Transverse colon (tissue), 4 donors: Measurements from ENCODE around the gene ARID3B. TPM values are rescaled to one million over a fixed set of nuclear protein-coding genes. Genes with fewer than 3 reads are reported as not detected.

ENCODE experiments used
- DNase-seq: peaks from one replicate; pipeline ENCODE4 v3.0.0-alpha.2; 2019
- H3K27ac ChIP-seq, 4 donors: fragments of 200-600 bp; sonication (generic); 2 replicates each; pipeline ENCODE4 v1.5.1; 2016 to 2018; ENCODE audit warnings: inconsistent platforms in 4 of 4
- H3K27me3 ChIP-seq: fragments of 200-600 bp; sonication (generic); 2 replicates; pipeline ENCODE4 v1.5.1; 2017; ENCODE audit warnings: inconsistent platforms
- H3K36me3 ChIP-seq, 4 donors: fragments of 200-600 bp; sonication (generic); 2 replicates each; pipeline ENCODE4 v1.5.1; 2017 to 2019; ENCODE audit warnings: inconsistent platforms in 4 of 4
- H3K4me1 ChIP-seq, 4 donors: fragments of 200-600 bp; sonication (generic); 2 replicates each; pipeline ENCODE4 v1.5.1; 2017 to 2020; ENCODE audit warnings: inconsistent platforms in 4 of 4
- H3K4me3 ChIP-seq, 4 donors: fragments of 200-600 bp; sonication (generic); 1 replicate in 1 of 4; 2 replicates in 3 of 4; pipeline versions ENCODE4 v1.5.1 to v1.6.1; 2017 to 2019; ENCODE audit warnings: inconsistent platforms in 4 of 4
- H3K9me3 ChIP-seq, 2 donors: fragments of 200-600 bp; sonication (generic); 2 replicates each; pipeline ENCODE4 v1.5.1; 2017 to 2019; ENCODE audit warnings: inconsistent platforms in 2 of 2
- CTCF ChIP-seq, 5 experiments: fragments of 200-600 bp in 3 of 5; fragments of 450-650 bp in 2 of 5; sonication (generic) in 3 of 5; IDR thresholded peaks; 1 replicate in 2 of 5; 2 replicates in 3 of 5; pipeline ENCODE4 v1.5.1; 2016 to 2017; ENCODE audit warnings: antibody characterized with exemption in 5 of 5, inconsistent platforms in 3 of 5, mild to moderate bottlenecking in 2 of 5, moderate library complexity in 1 of 5
- EP300 ChIP-seq: sonication (generic); formaldehyde crosslinking; IDR thresholded peaks from one replicate; pipeline ENCODE4 v1.6.1; 2017; ENCODE audit warnings: antibody characterized with exemption, low read depth
- POLR2A ChIP-seq: fragments of 450-650 bp; IDR thresholded peaks from one replicate; pipeline ENCODE4 v1.6.1; 2016; ENCODE audit warnings: antibody characterized with exemption, mild to moderate bottlenecking, moderate library complexity
- POLR2AphosphoS5 ChIP-seq, 3 donors: sonication (generic); formaldehyde crosslinking; IDR thresholded peaks; one replicate each; pipeline ENCODE4 v1.6.1; 2016; ENCODE audit warnings: antibody characterized with exemption in 3 of 3
- WGBS, 2 donors: methylation state at CpG; one replicate each; pipeline ENCODE4 v1.1.5; 2018; ENCODE audit warnings: low coverage in 1 of 2; 5-methylcytosine and 5-hydroxymethylcytosine counted together
- in situ Hi-C, 4 donors: fragments of 200-750 bp; cut with MboI; loops; one replicate each; pipeline versions ENCODE4 v1.15.0 to v1.15.1; 2017; ENCODE audit warnings: low sequenced_read_pairs in 3 of 4, low pct_ligation_motif_present in 1 of 4, low pct_unique_long_range_greater_than_20kb in 1 of 4
- intact Hi-C: fragments of 100-400 bp; cut with DNase I; formaldehyde crosslinking; loops from one replicate; pipeline ENCODE4 v1.15.1; 2023; ENCODE audit warnings: low total_unique reads
- total RNA-seq, 4 donors: library from RNA; depleted of rRNA; stranded (reverse); fragments of >200 nt; gene quantifications; one replicate each; pipeline ENCODE4 v1.1.0, GENCODE V29; 2016

Gene ARID3B
- total RNA-seq, 4 donors from 2014 or later = 9.6 to 25.8 (median 12.5) TPM

GRCh38 chr15:74551714-74552113 lies 10.7 kb downstream of the ARID3B start:
- in situ Hi-C loops (no loop called here), intact Hi-C loops (no loop called here)
- peaks cover 0 to 12% (median 4%) of the 10 kb centered on the region in 4 donors for H3K36me3 ChIP-seq
- H3K27me3 ChIP-seq = no peaks in the 10 kb centered on the region
- WGBS, 2 donors = 100% methylated on average over 3 of the region's 3 CpGs
- H3K27ac ChIP-seq = no peak overlapping the region
- TF ChIP-seq POLR2A (no peak), CTCF (IDR thresholded peaks at IDR 0.05) (no peak), EP300 (no peak), POLR2AphosphoS5 (IDR thresholded peaks at IDR 0.05) (no peak)
- peaks cover 4 to 19% (median 7%) of the 10 kb centered on the region in 4 donors for H3K4me1 ChIP-seq
- H3K4me3 ChIP-seq = no peak overlapping the region
- H3K9me3 ChIP-seq = no peaks in the 10 kb centered on the region
- DNase-seq = no peak

GRCh38 chr15:74552773-74553441 lies 11.9 kb downstream of the ARID3B start:
- 70 to 76% methylated on average over 5 of the region's 5 CpGs for WGBS, 2 donors
- Histone ChIP-seq H3K4me1 (peaks cover 0 to 8% (median 0%) of the 10 kb centered on the region in 4 donors), H3K27me3 (no peaks in the 10 kb centered on the region), H3K9me3 (no peaks in the 10 kb centered on the region), H3K36me3 (peaks cover 0 to 12% (median 4%) of the 10 kb centered on the region in 4 donors), H3K4me3 (no peak overlapping the region), H3K27ac (no peak overlapping the region)
- TF ChIP-seq POLR2A = no peak
- TF ChIP-seq CTCF (IDR thresholded peaks at IDR 0.05) = no peak
- no peak for TF ChIP-seq POLR2AphosphoS5 (IDR thresholded peaks at IDR 0.05)
- TF ChIP-seq EP300 = no peak
- in situ Hi-C loops = no loop called here
- intact Hi-C loops = no loop called here
- no peak for DNase-seq

GRCh38 chr15:74555192-74555591 lies 14.2 kb downstream of the ARID3B start:
- Histone ChIP-seq H3K4me1 (no peaks in the 10 kb centered on the region), H3K27ac (no peak overlapping the region), H3K9me3 (no peaks in the 10 kb centered on the region), H3K27me3 (no peaks in the 10 kb centered on the region), H3K36me3 (peaks cover 0 to 12% (median 5%) of the 10 kb centered on the region in 4 donors), H3K4me3 (no peak overlapping the region)
- 85 to 97% methylated on average over 3 to 4 of the region's 4 CpGs for WGBS, 2 donors
- TF ChIP-seq POLR2AphosphoS5 (IDR thresholded peaks at IDR 0.05) = no peak
- intact Hi-C loops (no loop called here), in situ Hi-C loops (no loop called here)
- no peak for DNase-seq

- TF ChIP-seq POLR2AphosphoS5 (IDR thresholded peaks at IDR 0.05) = no peak
- no peak for TF ChIP-seq POLR2A
- no peak for TF ChIP-seq EP300
- TF ChIP-seq CTCF (IDR thresholded peaks at IDR 0.05) = no peak
- in situ Hi-C loops (no loop called here), intact Hi-C loops (no loop called here)
- Histone ChIP-seq H3K27ac (no peak overlapping the region), H3K4me1 (no peaks in the 10 kb centered on the region), H3K36me3 (peaks cover 0 to 4% (median 0%) of the 10 kb centered on the region in 4 donors), H3K27me3 (no peaks in the 10 kb centered on the region), H3K9me3 (no peaks in the 10 kb centered on the region), H3K4me3 (no peak overlapping the region)
- 57 to 89% methylated on average over 1 to 5 of the region's 5 CpGs for WGBS, 2 donors
- DNase-seq = no peak
Observed at GRCh38 chr15:74558706-74559105, 17.7 kb downstream of the ARID3B start.

GRCh38 chr15:74563442-74563841 lies 22.4 kb downstream of the ARID3B start:
- Histone ChIP-seq H3K27me3 (no peaks in the 10 kb centered on the region), H3K36me3 (peaks cover 0 to 4% (median 0%) of the 10 kb centered on the region in 4 donors), H3K27ac (no peak overlapping the region), H3K4me3 (no peak overlapping the region), H3K4me1 (no peaks in the 10 kb centered on the region), H3K9me3 (no peaks in the 10 kb centered on the region)
- no peak for TF ChIP-seq CTCF (IDR thresholded peaks at IDR 0.05)
- TF ChIP-seq POLR2A = no peak
- no peak for TF ChIP-seq EP300
- no peak for TF ChIP-seq POLR2AphosphoS5 (IDR thresholded peaks at IDR 0.05)
- in situ Hi-C loops (no loop called here), intact Hi-C loops (no loop called here)
- 88 to 91% methylated on average over 1 to 3 of the region's 3 CpGs for WGBS, 2 donors
- DNase-seq = no peak
